ENCODE results near the gene PPM1A.

- no peak for TF ChIP-seq CTCF (IDR thresholded peaks at IDR 0.05; ENCODE audit: borderline replicate concordance, extremely low read depth, low read length, poor library complexity, severe bottlenecking)
- TF ChIP-seq EZH2 (IDR thresholded peaks at IDR 0.05; ENCODE audit: borderline replicate concordance, low read depth, low read length, severe bottlenecking): no peak
These were observed 22.7 kb upstream of the PPM1A start for GRCh38 chr14:60226298-60226697.

Measured in DND-41 (cell line).